ENCODE results near the gene ATP2B2.

- no peak for TF ChIP-seq MYC (IDR thresholded peaks at IDR 0.05; ENCODE audit: low read depth, low read length)
- TF ChIP-seq CTCF (IDR thresholded peaks at IDR 0.05; ENCODE audit: low read depth, low read length), result no peak
- no peak for TF ChIP-seq POLR2A (IDR thresholded peaks at IDR 0.05; ENCODE audit: extremely low read depth, insufficient read length)
These were observed 11.4 kb upstream of the ATP2B2 start for GRCh38 chr3:10516544-10517452.
